ENCODE data around the gene GRIN1. TPM values are rescaled to one million over a fixed set of nuclear protein-coding genes. Genes with fewer than 3 reads are reported as not detected.

The GRIN1 gene
- total and polyA plus RNA-seq, 10 of the 15 experiments (the other 5 are each of a cell fraction or from before 2014, with no cell fraction given), result 0.05 to 0.10 (median 0.06) TPM; not detected in 6

DNA sequence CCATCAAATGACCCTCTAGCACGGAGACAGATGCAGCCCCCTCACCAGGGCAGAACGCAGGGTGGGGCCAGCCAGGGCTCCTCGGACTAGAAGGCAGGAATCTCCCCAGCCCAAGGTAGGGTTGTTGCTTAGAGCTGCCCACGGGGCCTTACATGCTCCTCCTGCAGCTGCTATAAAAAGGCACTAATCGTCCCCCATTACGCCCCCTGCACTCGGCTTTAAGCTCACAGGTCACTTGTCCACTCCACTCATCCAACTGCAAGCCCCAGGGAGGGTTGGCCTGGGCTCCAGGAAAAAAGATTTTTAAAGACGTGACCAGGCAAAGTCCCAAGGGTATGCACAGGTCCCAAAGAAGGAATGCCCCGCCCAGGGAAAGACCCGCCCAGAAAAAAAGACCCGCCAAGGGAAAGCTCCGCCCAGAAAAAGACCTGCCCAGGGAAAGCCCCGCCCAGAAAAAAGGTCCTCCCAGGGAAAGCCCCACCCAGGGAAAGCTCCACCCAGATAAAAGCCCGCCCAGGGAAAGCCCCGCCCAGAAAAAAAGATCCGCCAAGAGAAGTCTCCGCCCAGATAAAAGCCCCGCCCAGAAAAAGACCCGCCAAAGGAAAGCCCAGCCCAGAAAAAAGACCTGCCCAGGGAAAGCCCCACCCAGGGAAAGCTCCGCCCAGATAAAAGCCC is 11.1 kb downstream of the GRIN1 start:
- ChIA-PET POLR2A (interaction anchor here (0.6 to 4.3 kb wide), 38 partner anchors 9 to 365 kb away, joined by 3 to 166 read pairs (median 9); partner anchors contain the start of genes ANAPC2, CYSRT1, GRIN1 and LRRC26), CTCF (interaction anchor here (0.6 to 2.5 kb wide), 18 partner anchors 9 to 308 kb away, joined by 3 to 20 read pairs (median 4); partner anchors contain the start of genes AJM1, SSNA1 and TUBB4B), RAD21 (ENCODE audit: unreplicated experiment) (interaction anchor here (0.6 to 4.1 kb wide), 26 partner anchors 9 to 379 kb away, joined by 3 to 54 read pairs (median 8); partner anchors contain the start of genes ANAPC2, CYSRT1, LRRC26 and MAN1B1), SMC1A (ENCODE audit: uncharacterized antibody, unreplicated experiment) (interaction anchor here (0.7 to 4.7 kb wide), 13 partner anchors 9 to 127 kb away, joined by 3 to 28 read pairs (median 6); partner anchors contain the start of genes ANAPC2, LRRC26, RNF208 and SSNA1)
- Histone ChIP-seq H3K36me3 (ENCODE audit: control insufficient read depth in 2 of 2, insufficient read depth in 2 of 2, low read length in 1 of 2) (no peaks in the 10 kb centered on the region), H3K4me2 (ENCODE audit: control insufficient read depth, insufficient read depth) (no peak overlapping the region; the same call in none of the 2 replicates), H3K4me1 (ENCODE audit: control insufficient read depth, insufficient read depth, low read length) (peaks cover 9% of the 10 kb centered on the region; the same call in 1 of the 2 replicates), H3K79me2 (ENCODE audit: control insufficient read depth, insufficient read depth, low read length) (no peaks in the 10 kb centered on the region), H3K9me3 (replicated peaks; ENCODE audit: control insufficient read depth, insufficient read depth, low read length) (no peaks in the 10 kb centered on the region; the same call in 2 of the 3 replicates), H4K20me1 (ENCODE audit: control insufficient read depth, insufficient read depth) (no peaks in the 10 kb centered on the region), H3K27me3 (replicated peaks in 1 of 2; ENCODE audit: control insufficient read depth in 2 of 2, insufficient read depth in 2 of 2, low read length in 1 of 2) (no peaks in the 10 kb centered on the region), H3K9ac (ENCODE audit: control insufficient read depth, insufficient read depth, low read length) (peak overlapping the region; percentile 15; the same call in 1 of the 2 replicates), H2AFZ (ENCODE audit: control insufficient read depth, low read depth, low read length) (peak overlapping the region; percentile 13; the same call in 1 of the 2 replicates), H3K4me3 (peak overlapping the region; percentile 57), H3K27ac (ENCODE audit: control insufficient read depth, insufficient read depth) (peak overlapping the region; percentile 4; the same call in 1 of the 2 replicates)
- DNase-seq (ENCODE audit: low read depth, low spot score), result no peak
- intact Hi-C loops (cut with micrococcal nuclease; ENCODE audit: unreplicated experiment), result loop anchor here (1.0 to 5.0 kb wide), 2 partner anchors 21 to 33 kb away; no protein-coding TSS in a partner anchor
- peak; percentile 49 for ATAC-seq
- peak; percentile 78 for FAIRE-seq
- 2% methylated on average over 19 of the region's 20 CpGs for WGBS (ENCODE audit: insufficient coverage, insufficient replicate concordance, low lambda C conversion rate, missing lambda C conversion rate)
- TF ChIP-seq ELK1 (IDR thresholded peaks at IDR 0.05; ENCODE audit: low read depth, low read length), result 0 out of 2 replicates have a peak, but pooled peaks have one; percentile 25
- no peak for TF ChIP-seq USF1 (IDR thresholded peaks at IDR 0.05; ENCODE audit: borderline replicate concordance, extremely low read length, insufficient read depth, low read depth, low read length)
- TF ChIP-seq EGR1 (IDR thresholded peaks at IDR 0.05; ENCODE audit: borderline replicate concordance in 1 of 2, low read depth in 2 of 2, low read length in 2 of 2), result 0 out of 3 replicates have a peak, but pooled peaks of 1 of the 2 experiments have one; percentile 10
- TF ChIP-seq E2F4 (IDR thresholded peaks at IDR 0.05; ENCODE audit: low read depth, low read length), result peak; percentile 12; the same call in 1 of the 2 replicates
- peak; percentile 24 for TF ChIP-seq IKZF1 (conservative IDR thresholded peaks at IDR 0.05)
- peak; percentile 28 for TF ChIP-seq E2F8 (IDR thresholded peaks at IDR 0.05; ENCODE audit: low read depth, partially characterized antibody)
- TF ChIP-seq SP1 (IDR thresholded peaks at IDR 0.05; ENCODE audit: low read depth, low read length), result peak; percentile 16
- TF ChIP-seq HCFC1 (IDR thresholded peaks at IDR 0.05; ENCODE audit: low read length), result no peak
- 0 out of 2 replicates have a peak, but pooled peaks have one; percentile 32 for TF ChIP-seq SMARCA5 (IDR thresholded peaks at IDR 0.05)
- TF ChIP-seq CEBPB (IDR thresholded peaks at IDR 0.05; ENCODE audit: borderline replicate concordance in 1 of 2, low read depth in 2 of 2, low read length in 2 of 2), result no peak
- BruUV-seq (replicated peaks), result no TSS peak
- in situ Hi-C loops (cut with MboI), result no loop called here
